HG03439 (cell line): ENCODE results near the gene IRX3.

Source experiments
- ATAC-seq: cut with Tn5 transposase; IDR thresholded peaks from one replicate; pipeline ENCODE4 v1.9.1; 2021; ENCODE audit warnings: mild to moderate bottlenecking, moderate library complexity; ENCODE audit not compliant: unreplicated experiment

The IRX3 gene

DNA sequence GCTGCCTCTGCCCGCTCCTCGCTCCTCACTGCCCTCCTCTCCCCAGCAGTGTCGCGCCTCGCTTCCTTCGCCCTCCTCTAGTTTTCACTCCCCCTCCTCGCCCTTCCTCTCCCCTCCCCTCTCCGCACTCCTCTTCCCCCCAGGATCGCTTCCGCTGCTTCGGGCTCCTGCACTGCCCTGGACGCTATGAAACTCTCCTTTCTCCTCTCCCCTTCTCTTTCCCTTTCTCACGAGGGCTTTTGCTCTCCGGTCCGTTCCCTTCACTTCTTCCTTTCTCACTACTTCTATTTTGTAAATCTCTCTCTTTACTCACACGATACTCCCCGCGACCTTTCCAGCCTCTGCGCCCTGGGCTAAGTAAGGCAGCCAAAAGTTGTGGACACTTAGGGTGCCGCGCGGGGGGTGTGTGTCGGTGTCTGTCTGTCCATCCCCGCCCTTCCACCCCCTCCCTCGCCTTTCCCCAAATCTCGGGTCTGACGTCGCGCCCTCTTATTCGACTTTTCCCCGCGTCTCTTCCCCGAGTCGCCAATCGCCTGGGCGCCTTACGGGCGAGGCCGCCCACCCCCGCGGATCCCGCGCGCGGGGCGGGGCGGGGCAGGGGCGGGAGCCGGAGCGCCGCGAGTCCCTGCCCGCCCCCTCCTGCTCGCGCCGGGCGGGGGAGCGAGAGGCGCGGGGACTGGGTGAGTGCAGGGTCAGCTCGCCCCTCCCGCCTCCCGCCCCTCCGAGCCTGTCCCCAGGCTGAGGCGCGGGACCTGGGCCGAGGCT lies at the start of gene IRX3:
Gene IRX3 (minus strand): TSS at position 422 of the 765 bp plus-strand sequence. CDS start 737 bp downstream, outside the sequence.
- ATAC-seq, result no peak

DNA sequence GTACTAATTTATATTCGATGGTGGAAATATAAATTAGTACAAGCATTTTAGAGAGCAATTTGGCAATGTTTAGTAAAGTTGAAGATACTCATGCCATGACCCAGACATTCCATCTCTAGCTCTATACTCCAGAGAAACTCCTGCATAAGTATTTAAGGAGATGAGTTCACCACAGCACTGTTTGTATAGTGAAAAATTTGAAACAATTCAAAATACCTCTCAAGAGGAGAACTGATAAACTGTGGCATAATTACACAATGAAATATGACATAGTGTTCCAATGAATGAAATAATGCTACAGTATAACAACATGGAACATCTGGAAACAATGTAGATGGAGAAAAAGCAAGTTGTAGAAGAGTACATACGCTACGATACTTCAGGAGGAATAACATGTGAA lies 48.6 kb upstream of the IRX3 start:
- no peak for ATAC-seq

DNA sequence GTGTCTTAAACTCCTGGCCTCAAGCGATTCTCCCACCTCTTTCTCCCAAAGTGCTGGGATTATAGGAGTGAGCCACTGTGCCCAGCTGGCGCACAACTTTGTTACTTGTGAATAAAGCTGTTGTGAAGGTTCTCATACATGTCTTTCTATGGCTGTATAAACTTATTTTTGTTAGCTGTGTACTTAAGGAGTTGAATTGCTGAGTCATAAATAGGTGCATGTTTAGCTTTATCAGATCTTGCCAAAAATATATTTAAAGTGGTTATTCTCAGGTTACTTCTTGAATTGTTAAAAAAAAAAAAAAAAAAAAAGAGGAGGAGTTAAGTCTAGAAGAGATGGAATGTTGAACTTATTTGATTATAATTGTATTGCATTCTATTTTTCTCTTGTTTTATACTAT lies 47.6 kb upstream of the IRX3 start:
- ATAC-seq, result no peak

DNA sequence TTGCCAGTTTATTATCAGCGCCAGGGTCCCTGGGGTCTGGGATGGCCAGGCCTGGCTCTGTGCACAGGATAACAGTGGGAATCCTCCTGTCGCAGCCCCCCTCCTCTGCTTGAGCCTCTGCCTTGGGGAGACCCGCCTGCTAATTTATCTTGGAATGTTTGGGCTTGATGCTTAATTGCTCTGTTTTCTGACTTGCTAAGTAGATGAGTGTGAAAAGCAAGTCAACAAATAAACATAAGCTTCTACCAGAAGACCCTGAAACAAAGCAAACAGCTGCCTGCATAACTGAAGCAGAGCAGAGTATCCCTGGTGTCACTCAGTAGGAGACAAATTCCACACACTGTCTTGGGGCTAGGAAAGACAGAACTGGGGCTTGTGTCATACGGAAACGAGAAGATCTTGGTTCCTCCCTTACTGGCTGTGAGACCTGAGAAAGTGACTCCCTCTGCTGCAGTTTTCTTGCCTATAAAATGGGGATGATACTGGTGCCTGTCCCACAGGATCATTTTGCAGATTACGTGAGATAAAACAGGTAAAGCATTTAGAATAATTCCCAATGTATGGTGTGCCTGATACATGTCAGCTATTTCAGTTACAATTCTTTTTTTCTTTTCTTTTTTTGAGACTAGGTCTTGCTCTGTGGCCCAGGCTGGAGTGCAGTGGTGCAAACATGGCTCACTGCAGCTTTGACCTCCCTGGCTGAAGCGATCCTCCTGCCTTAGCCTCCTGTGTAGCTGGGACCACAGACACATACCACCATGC lies 44.8 kb upstream of the IRX3 start:
- no peak for ATAC-seq

DNA sequence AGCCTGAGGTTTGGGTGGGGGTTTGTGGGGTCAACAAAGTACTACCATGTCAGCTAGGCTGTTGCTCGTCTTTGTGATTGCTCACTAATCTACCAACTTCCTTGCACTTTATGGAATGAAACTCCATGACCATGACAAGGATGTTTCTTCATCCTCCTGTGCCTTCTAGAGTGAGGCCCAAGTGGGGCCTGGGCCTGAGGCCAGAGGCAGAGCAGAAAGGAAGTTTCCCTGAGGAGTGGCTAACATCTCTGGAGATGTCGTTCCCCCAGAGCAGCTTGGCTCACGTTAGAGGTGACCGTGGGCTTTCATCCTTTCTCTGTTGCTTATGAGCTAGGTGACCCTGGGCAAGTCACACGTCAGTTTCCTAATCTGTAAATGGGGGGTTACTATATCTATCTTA lies 41.0 kb upstream of the IRX3 start:
- no peak for ATAC-seq

DNA sequence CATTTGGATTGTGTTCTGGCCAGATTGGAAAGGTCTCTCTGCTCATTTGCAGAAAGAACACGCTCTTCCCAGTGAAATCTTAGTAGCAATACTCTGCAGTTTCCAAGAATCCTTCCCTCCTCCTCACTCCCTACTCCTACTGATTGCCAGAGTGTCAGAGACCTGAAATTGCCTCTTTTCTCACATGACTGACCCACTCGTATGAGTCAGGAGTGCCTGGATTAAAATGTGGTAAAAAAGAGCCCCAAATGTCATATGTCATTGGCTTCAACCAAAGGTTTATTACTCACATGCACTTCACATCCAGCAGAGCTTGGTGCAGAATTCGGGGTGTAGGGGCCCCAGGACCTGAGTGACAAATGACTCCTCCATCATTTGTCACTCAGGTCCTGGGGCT lies 39.7 kb upstream of the IRX3 start:
- ATAC-seq, result no peak

DNA sequence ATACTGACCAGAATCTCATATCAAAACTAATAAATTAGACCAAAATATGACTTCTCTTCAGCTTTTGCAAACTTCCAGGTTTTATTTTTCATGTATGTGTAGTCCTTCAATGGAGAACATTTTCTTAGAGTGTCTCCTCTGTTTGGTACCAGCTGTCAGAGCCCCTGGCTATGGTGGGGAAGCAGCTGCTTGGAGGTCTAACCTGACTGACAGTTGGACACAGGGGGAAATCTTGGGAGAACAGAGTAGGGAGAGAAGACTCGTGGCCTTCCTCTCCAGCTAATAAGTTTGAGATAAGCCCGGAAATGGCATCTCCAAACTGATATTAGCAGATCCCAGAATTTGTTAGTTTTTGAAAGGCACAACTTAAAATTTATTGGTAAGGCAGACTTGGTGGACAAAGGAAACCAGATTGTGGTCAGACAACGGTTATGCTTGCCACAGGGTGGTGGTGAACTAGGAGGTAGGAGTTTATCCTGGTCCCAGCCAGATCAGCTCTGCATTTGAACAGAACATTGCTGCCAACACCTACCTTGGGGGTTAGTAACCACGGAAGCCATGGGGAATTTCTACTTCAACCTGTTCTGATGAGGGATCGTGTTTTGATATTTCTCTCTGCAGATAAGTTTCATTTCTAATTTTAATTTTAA lies 39.2 kb upstream of the IRX3 start:
- no peak for ATAC-seq

DNA sequence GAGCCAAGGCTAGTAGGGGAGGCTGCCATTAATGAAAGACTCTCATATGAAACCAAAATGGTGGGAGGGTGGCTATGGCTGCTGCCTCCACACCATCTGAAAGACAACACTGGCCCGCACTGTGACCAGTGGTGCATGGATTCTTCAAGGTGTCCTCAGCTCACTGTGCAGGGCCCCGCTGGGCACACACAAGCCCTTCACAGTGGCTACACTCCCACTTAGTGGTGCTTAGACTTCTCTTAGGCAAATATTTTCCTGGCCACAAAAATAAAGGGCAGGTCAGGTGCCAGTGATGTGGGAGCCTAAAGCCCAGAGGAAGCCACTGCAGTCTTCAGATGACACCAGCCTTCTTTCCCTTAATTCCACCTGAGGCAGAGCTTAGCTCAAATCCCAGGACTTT lies 38.1 kb upstream of the IRX3 start:
- no peak for ATAC-seq

DNA sequence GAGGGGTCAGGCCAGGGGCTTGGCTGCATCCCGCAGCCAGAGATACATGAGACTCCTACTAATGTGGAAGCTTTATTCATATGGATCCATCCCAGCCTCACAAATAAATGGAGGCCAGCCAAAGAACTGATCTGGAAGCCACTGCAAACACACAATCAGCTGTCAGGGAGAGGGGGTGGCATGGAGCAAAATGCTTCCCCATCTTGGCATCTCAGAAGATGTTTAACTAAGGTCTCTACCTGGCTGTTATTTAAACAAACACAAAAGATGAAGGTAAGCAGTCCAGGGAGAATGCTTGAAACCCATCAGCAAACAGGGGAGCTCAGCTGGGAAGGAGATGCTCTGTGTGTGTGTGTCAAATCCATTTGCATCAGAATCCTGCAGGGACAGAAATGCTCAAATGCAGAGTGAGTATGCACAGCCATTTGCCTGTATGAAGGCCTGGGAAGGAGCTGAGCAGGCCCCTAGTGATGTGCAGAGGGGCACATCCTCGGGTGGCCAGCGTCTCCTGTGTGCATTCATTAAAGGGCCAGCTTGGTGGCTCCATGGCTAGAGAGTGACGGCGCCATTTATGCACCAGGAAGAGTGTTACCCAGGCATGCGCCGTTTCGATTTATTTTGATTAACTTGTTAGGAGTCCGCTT lies 34.2 kb upstream of the IRX3 start:
- no peak for ATAC-seq

DNA sequence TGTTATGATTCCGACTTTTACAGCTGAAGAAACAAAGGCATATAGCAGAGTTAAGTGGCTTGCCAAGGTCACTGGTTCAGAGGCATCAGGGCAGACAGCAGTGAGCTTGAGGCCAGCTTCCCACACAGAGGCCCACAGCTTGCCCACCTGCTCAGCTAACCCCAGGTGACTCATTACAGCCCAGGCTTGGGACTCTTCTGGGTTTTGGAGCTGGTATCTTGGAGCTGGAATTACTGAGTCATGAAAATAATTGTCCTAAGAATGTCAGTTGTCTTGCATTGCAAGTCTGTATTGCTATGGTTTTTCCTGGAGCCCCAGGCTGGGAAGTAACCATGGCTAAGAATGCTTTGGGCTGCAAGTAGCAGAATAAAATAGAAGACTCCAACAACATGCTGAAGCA lies 32.4 kb upstream of the IRX3 start:
- ATAC-seq, result no peak

DNA sequence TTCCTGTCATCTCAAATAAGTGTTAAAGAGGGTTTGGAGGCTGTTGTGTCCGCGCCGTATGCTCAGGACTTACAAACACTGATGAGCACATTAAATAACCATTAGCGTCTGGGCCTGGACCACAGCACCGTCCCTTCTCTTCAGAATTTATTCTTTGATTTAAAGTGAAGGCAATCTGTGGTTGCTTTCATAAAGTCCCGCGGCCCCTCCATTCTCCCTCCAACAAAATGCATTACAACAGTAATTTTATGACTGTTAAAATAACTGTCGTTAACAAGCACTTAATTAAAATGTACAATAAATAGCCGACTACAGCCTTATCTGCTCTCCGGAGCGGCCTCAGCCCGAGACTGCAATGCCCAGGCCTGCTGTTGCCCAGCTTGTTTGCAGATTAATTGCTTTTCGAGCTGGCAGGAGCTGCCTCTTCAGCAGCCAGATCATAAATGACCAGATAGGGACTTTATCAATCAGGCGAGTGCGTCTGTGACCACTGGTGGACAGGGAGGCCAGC lies 30.6 kb upstream of the IRX3 start:
- no peak for ATAC-seq

DNA sequence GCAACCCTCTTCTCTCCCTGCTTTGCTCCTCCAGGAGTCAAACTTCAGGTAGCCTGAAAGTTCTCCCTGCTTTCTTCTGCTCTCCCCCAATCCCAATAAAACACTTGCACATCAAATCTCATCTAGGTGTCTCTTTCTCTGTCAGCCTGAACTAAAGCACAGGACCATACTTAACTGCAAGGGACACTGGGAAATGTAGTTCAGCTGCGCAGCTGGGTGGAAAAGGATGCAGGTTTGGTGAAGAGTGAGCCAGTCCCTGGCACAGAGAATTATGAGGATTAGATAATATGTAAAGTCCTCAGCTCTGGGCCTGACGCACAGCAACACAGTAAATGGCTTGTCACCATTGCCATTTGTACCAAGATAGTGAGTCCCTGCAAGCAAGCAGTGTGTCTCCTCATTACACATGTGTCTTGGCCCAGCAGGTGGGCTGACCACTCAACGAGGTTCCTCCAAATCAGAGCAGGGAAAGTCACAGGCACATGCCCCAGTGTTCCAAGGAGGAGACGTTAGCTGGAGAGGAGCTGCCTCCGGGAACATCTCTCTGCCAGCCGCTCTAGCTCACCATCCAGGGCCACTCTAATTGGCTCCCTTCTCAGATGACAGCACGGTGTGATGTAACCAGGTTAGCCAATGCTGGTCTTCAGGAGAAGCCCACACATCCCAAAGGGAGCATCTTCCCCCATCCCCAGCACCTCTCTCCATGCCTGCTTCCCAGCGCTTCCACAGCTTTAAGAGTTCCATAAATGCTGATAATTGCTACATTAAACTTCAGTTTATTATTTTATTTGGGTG lies 29.7 kb upstream of the IRX3 start:
- ATAC-seq, result no peak

DNA sequence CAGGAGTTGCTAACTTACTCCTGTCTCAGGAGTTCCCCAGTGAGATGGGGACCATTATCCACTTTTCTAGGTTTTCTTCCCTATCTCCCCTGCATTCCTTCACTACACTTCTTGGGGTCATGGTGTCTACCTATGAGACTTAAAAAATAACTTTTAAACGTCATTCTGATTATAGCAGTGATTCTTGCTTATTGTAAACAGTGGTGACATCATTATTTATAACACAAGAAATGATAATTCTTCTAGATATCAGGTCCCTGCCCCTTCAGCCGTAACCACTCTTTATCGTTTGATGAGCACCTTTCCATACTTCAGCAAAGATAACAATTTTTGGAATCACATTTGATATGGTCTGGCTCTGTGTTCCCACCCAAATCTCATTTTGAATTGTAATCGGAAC lies 27.2 kb upstream of the IRX3 start:
- ATAC-seq, result no peak

DNA sequence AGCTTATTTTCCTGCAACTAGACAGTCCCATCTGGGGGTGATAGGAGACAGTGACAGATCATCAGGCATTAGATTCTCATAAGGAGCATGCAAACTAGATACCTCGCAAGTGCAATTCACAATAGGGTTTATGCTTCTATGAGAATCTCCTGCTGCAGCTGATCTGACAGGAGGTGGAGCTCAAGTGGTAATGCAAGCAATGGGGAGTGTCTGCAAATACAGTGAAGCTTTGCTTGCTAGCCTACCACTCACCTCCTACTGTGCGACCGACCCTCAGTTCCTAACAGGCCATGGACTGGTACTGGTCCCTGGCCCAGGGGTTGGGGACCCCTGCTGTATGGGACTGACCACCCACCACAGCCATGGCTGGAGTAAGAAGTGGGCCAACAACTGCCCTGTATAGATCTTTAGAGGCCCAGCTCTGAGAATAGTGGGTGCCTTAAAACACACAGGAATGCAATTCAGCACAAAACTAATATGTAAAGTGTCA lies 26.0 kb upstream of the IRX3 start:
- ATAC-seq, result no peak

DNA sequence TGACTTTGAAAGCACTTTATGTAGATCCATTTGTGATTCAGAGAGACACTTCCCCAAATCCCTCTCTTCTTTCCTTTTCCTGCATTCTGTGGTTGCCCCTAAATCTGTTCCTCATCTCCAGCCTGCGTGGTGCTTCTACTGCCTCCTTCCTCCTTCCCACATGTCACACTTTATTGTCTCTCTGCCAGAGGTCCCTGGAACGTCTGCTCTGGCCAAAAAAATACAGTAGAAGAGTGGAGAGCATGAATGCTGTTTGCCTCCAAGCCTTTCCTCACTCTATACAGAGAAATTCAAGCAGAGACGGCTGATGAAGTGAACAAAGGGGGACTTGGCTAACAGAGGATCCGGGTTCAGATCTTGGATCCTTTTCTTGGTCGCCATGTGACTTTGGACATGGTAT lies 22.8 kb upstream of the IRX3 start:
- ATAC-seq, result no peak

DNA sequence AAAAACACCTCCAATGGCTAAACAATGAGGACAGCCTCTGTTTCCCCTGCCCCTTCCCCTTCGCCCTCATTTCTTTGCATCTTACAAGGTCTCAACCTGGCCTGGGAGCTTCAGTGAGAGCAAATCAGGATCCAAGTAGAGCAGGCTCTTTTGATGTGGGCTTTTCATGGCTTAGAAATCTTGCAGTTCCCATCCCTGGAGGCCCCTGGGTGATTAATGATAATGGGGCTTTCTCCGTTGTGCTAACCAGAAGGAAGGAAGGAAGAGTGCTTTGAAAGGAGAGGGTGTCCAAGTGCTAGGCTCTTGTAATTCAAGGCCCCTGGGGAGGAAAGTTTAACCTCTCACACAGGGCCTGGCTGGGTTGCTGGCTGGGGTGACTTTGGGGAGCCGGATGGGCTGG lies 18.5 kb upstream of the IRX3 start:
- no peak for ATAC-seq

DNA sequence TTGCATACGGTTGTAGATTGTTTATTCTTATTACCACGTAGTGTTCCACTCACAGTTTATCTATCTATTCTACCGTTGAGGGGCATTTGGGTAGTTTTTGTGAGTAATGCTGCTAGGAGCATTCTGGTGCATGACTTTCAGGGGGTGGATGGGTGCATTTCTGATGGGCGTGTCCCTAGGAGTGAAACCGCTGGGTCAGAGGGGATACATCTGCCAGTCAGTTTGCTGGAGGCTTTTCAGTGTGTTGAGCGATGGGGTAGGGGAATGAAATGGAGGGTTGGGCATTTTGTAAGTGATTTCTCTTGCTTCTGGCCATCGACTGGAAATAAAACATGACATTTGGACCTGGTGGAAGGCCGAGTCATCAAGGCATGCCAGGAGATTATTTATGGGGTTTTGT lies 17.0 kb upstream of the IRX3 start:
- no peak for ATAC-seq

DNA sequence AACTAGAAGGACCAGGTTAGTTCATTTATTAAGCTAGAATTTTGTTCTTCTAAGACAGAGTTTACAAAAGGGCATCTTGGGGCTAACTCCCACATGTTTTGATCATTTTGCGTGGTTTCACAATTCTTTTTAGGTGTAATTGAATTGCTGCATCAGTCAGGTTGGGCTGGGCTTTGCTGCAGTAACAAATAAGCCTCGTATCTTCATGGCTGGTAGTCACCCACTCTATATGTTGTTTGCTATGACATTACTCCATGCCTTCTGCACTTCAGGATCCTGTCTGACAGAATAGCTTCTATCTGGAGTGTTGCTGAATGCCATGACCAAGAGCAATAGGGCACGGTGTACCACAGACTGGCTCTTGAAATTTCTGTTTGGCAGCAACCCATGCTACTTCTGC lies 10.6 kb upstream of the IRX3 start:
- ATAC-seq, result no peak

DNA sequence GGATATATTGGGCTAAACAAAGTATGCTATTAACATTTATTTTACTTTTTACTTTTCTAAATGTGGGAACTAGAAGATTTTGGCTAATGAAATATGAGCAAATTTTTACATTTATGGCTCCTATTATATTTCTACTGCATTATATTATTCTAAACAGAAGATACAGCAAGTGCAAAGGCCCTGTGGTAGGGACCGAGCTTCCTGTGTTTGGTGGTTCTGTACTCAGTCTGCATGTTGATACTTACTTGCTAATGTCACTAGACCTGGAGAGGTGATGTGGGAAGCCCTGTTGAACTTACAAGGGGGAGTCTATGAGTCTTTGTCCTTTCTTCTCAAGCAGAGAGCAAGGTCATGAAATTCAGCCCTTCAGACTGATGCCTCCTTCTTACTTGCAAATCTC lies 10.0 kb upstream of the IRX3 start:
- no peak for ATAC-seq
